GM23338 (cell line): ENCODE measurements around the gene GTF3C1. TPM values are rescaled to one million over a fixed set of nuclear protein-coding genes. Genes with fewer than 3 reads are reported as not detected.

Source experiments
- ATAC-seq: fragments of 200-7000 bp; cut with Tn5 transposase; 3 replicates; pipeline ENCODE4 v1.9.1; 2020
- DNase-seq: peaks from one replicate; pipeline ENCODE4 v3.0.0-alpha.2; 2015; ENCODE audit warnings: low spot score
- H2AFZ ChIP-seq: fragments of 200-600 bp; sonication (generic); 2 replicates; pipeline ENCODE4 v1.8.0; 2016; ENCODE audit warnings: antibody characterized with exemption, mild to moderate bottlenecking, moderate library complexity
- H3F3A ChIP-seq: fragments of 200-600 bp; sonication (generic); replicated peaks from 2 replicates; pipeline ENCODE4 v1.8.0; 2017; ENCODE audit warnings: antibody characterized with exemption, mixed run types, low read depth
- H3K27ac ChIP-seq: fragments of 200-600 bp; sonication (generic); 2 replicates; pipeline ENCODE4 v1.6.1; 2016; ENCODE audit warnings: low read depth
- H3K27me3 ChIP-seq: fragments of 200-600 bp; sonication (generic); 2 replicates; pipeline ENCODE4 v1.8.0; 2016; ENCODE audit warnings: mild to moderate bottlenecking, mixed run types, moderate library complexity; ENCODE audit not compliant: insufficient read depth
- H3K36me3 ChIP-seq: fragments of 200-600 bp; sonication (generic); 2 replicates; pipeline ENCODE4 v1.8.0; 2016; ENCODE audit warnings: mild to moderate bottlenecking; ENCODE audit not compliant: insufficient read depth
- H3K4me1 ChIP-seq: fragments of 200-600 bp; sonication (generic); 2 replicates; pipeline ENCODE4 v1.8.0; 2016; ENCODE audit warnings: mild to moderate bottlenecking, moderate library complexity; ENCODE audit not compliant: insufficient read depth
- H3K4me2 ChIP-seq: fragments of 200-600 bp; sonication (generic); 2 replicates; pipeline ENCODE4 v1.7.1; 2017; ENCODE audit warnings: mixed run types
- H3K4me3 ChIP-seq: fragments of 200-600 bp; sonication (generic); 2 replicates; pipeline ENCODE4 v1.6.1; 2016; ENCODE audit warnings: mixed run types
- H3K79me2 ChIP-seq: fragments of 200-600 bp; sonication (generic); replicated peaks from 2 replicates; pipeline ENCODE4 v1.8.0; 2017; ENCODE audit warnings: mild to moderate bottlenecking; ENCODE audit not compliant: insufficient read depth
- H3K9me2 ChIP-seq: fragments of 200-600 bp; sonication (generic); 2 replicates; pipeline ENCODE4 v1.8.0; 2017; ENCODE audit not compliant: insufficient read depth
- H4K20me1 ChIP-seq: fragments of 200-600 bp; sonication (generic); replicated peaks from 2 replicates; pipeline ENCODE4 v1.8.0; 2017; ENCODE audit warnings: mild to moderate bottlenecking; ENCODE audit not compliant: insufficient read depth
- H3K27ac Mint-ChIP-seq: 2 replicates; pipeline ENCODE4 v1.8.0; 2020; ENCODE audit warnings: inconsistent platforms, mild to moderate bottlenecking, moderate library complexity, mixed read lengths
- H3K27me3 Mint-ChIP-seq: 3 replicates; pipeline ENCODE4 v1.8.0; 2022; ENCODE audit warnings: low read depth, mild to moderate bottlenecking, moderate library complexity, mixed read lengths, inconsistent platforms; ENCODE audit not compliant: insufficient read depth, poor library complexity
- H3K36me3 Mint-ChIP-seq: 3 replicates; pipeline ENCODE4 v1.8.0; 2021; ENCODE audit warnings: low read depth, mild to moderate bottlenecking, inconsistent platforms, moderate library complexity, mixed read lengths
- H3K4me1 Mint-ChIP-seq: 3 replicates; pipeline ENCODE4 v1.8.0; 2020; ENCODE audit warnings: mild to moderate bottlenecking, inconsistent platforms, mixed read lengths
- H3K4me3 Mint-ChIP-seq: 3 replicates; pipeline ENCODE4 v1.8.0; 2021; ENCODE audit warnings: moderate library complexity, mild to moderate bottlenecking, inconsistent platforms, mixed read lengths
- H3K9me3 Mint-ChIP-seq: 3 replicates; pipeline ENCODE4 v1.8.0; 2020; ENCODE audit warnings: moderate library complexity, mild to moderate bottlenecking, inconsistent platforms, mixed read lengths
- CTCF ChIP-seq, 2 experiments: fragments of 200-600 bp in 1 of 2; sonication (generic) in 1 of 2; conservative IDR thresholded peaks; 2 replicates each; pipeline versions ENCODE4 v1.5.1 to v1.6.1; 2016 to 2017; ENCODE audit warnings: antibody characterized with exemption in 2 of 2, low read depth in 2 of 2, mild to moderate bottlenecking in 2 of 2, moderate library complexity in 1 of 2
- EZH2 ChIP-seq: fragments of 200-600 bp; sonication (generic); IDR thresholded peaks from one replicate; pipeline ENCODE4 v1.8.0; 2017; ENCODE audit warnings: antibody characterized with exemption, mild to moderate bottlenecking, low read depth; ENCODE audit not compliant: unreplicated experiment
- NANOG ChIP-seq: IDR thresholded peaks from 2 replicates; pipeline ENCODE4 v1.6.1; 2016; ENCODE audit warnings: antibody characterized with exemption, borderline replicate concordance
- POLR2AphosphoS5 ChIP-seq: IDR thresholded peaks from 2 replicates; pipeline ENCODE4 v1.6.1; 2016; ENCODE audit warnings: antibody characterized with exemption, low read depth
- REST ChIP-seq: IDR thresholded peaks from one replicate; pipeline ENCODE4 v1.6.1; 2018; ENCODE audit warnings: antibody characterized with exemption; ENCODE audit not compliant: unreplicated experiment
- ZNF114 ChIP-seq: fragments of 250-450 bp; sonication (Bioruptor Pico); IDR thresholded peaks from 2 replicates; pipeline ENCODE4 v1.5.0; 2020; ENCODE audit warnings: mild to moderate bottlenecking, moderate library complexity
- ZNF331 ChIP-seq: fragments of 250-450 bp; sonication (Bioruptor Pico); IDR thresholded peaks from 2 replicates; pipeline ENCODE4 v1.5.0; 2020; ENCODE audit warnings: low read depth, mild to moderate bottlenecking, moderate library complexity
- ZNF462 ChIP-seq: fragments of 250-450 bp; sonication (Bioruptor Pico); IDR thresholded peaks from 2 replicates; pipeline ENCODE4 v1.5.0; 2020; ENCODE audit warnings: mild to moderate bottlenecking, moderate library complexity
- polyA plus RNA-seq: library from polyadenylated mRNA; unstranded; fragments of >200 nt; fragmentation: Nextera tagmentation; extraction: Ambion mirVana; gene quantifications from 2 replicates; pipeline ENCODE4 v1.2.1, GENCODE V29; 2016
- total RNA-seq: library from RNA; depleted of rRNA; stranded (reverse); fragments of >200 nt; shearing (Covaris generic); gene quantifications from 2 replicates; pipeline ENCODE4 v1.2.3, GENCODE V29; 2014
- TF ChIP-seq, protein P1 (sequence below): IDR thresholded peaks from 2 replicates; pipeline ENCODE4 v1.6.1; 2016; ENCODE audit warnings: antibody characterized with exemption

The GTF3C1 gene
- total and polyA plus RNA-seq, 2 experiments from 2014 or later, result 78.5 to 138 TPM

DNA sequence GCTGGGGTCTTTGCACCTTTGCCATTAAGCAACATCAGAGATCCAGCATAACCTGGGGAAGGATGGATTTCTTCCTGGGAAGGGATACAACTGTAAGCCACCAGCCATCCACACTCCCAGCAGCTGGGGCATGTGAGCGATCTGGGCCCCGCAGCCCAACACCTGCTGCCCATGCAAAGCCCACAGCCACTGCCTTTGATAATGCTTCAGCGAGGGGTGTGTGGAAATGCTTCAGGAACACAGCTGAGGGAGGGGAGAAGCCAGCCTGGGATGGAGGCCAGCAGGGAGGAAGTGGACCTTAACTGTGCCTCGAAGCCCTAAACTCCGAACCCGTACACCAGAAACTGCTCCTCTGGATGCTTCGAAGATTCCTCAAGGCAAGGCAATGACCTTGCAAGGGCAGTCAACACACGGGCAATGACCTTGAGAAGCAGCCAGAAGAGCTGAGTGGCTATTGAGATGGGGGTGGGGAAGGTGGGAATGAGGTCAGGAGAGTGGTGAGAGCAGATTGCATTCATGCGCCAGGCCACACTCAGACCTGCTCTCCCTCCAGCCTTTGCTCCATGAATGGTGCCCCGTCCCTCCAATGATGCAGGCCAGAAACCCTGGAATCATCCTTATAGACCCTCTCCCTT lies 49.3 kb upstream of the GTF3C1 start (continued):
- TF ChIP-seq, protein P1, sequence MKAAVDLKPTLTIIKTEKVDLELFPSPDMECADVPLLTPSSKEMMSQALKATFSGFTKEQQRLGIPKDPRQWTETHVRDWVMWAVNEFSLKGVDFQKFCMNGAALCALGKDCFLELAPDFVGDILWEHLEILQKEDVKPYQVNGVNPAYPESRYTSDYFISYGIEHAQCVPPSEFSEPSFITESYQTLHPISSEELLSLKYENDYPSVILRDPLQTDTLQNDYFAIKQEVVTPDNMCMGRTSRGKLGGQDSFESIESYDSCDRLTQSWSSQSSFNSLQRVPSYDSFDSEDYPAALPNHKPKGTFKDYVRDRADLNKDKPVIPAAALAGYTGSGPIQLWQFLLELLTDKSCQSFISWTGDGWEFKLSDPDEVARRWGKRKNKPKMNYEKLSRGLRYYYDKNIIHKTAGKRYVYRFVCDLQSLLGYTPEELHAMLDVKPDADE, result no peak
- TF ChIP-seq ZNF114 (CRISPR knock-in tag) (no peak), REST (no peak), ZNF331 (CRISPR knock-in tag) (no peak), EZH2 (no peak)

- no peak overlapping the region for H3K4me3 Mint-ChIP-seq
- Histone ChIP-seq H3K4me2 (no peak overlapping the region), H4K20me1 (0 out of 2 replicates have a peak, but pooled peaks cover 4% of the 10 kb centered on the region), H3F3A (no peaks in the 10 kb centered on the region), H3K9me2 (no peaks in the 10 kb centered on the region), H2AFZ (no peak overlapping the region), H3K27me3 (no peaks in the 10 kb centered on the region), H3K36me3 (no peaks in the 10 kb centered on the region), H3K4me3 (no peak overlapping the region), H3K4me1 (peaks cover 18% of the 10 kb centered on the region), H3K79me2 (no peaks in the 10 kb centered on the region), H3K27ac (no peak overlapping the region)
- peaks cover 11% of the 10 kb centered on the region for H3K27me3 Mint-ChIP-seq
- no peaks in the 10 kb centered on the region; the same call in 2 of the 3 replicates for H3K36me3 Mint-ChIP-seq
- H3K27ac Mint-ChIP-seq, result no peak overlapping the region; the same call in 1 of the 2 replicates
- ATAC-seq (no peak), DNase-seq (no peak)
- no peaks in the 10 kb centered on the region for H3K9me3 Mint-ChIP-seq
- H3K4me1 Mint-ChIP-seq, result peaks cover 34% of the 10 kb centered on the region
- TF ChIP-seq EZH2, result no peak
- no peak for TF ChIP-seq POLR2AphosphoS5
- no peak for TF ChIP-seq CTCF (conservative IDR thresholded peaks at IDR 0.05; ENCODE audit: low read depth in 2 of 2)
- TF ChIP-seq ZNF462, result no peak
- TF ChIP-seq, protein P1, result no peak
- TF ChIP-seq NANOG, result no peak
Observed at GRCh38 chr16:27598220-27598619, 48.5 kb upstream of the GTF3C1 start.
